AG04450 (cell line): ENCODE results near the gene TMEM273. TPM values are rescaled to one million over a fixed set of nuclear protein-coding genes. Genes with fewer than 3 reads are reported as not detected.

Source experiments
- CTCF ChIA-PET: fragments of 300-600, 350-600 bp; formaldehyde crosslinking; extraction: SDS; loops from one replicate; lab custom pipeline; 2022; ENCODE audit warnings: antibody characterized with exemption, inconsistent platforms; lab: Charles Lee
- POLR2A ChIA-PET: fragments of 350-600 bp; formaldehyde crosslinking; extraction: SDS; loops from one replicate; lab custom pipeline; 2021; ENCODE audit warnings: antibody characterized with exemption, inconsistent platforms; lab: Yijun Ruan, JAX
- DNase-seq: peaks from one replicate; pipeline ENCODE4 v3.0.0-alpha.2; 2011; ENCODE audit warnings: low read depth, low spot score
- H3K27ac ChIP-seq: one replicate; pipeline ENCODE4 v1.5.1; 2012; ENCODE audit warnings: low read depth, low read length, control low read depth
- H3K27me3 ChIP-seq: one replicate; pipeline ENCODE4 v1.6.0; 2012; ENCODE audit warnings: low read length; ENCODE audit not compliant: control insufficient read depth, insufficient read depth
- H3K4me3 ChIP-seq: 2 replicates; pipeline ENCODE4 v1.5.1; 2011; ENCODE audit warnings: mild to moderate bottlenecking, low read depth, low read length, control low read depth
- H3K9me3 ChIP-seq: 2 replicates; pipeline ENCODE4 v1.5.1; 2012; ENCODE audit warnings: low read length; ENCODE audit not compliant: control insufficient read depth, insufficient read depth
- polyA plus RNA-seq: library from polyadenylated mRNA; depleted of rRNA; stranded (reverse); fragments of >200 nt; gene quantifications from 2 replicates; pipeline ENCODE4 v1.2.3, GENCODE V29; 2011
- TF ChIP-seq, protein P1 (sequence below): IDR thresholded peaks from 2 replicates; pipeline ENCODE4 v1.5.1; 2011; ENCODE audit warnings: low read depth, low read length, control low read depth, inconsistent platforms

The TMEM273 gene
- polyA plus RNA-seq, 1 experiment, result not detected

DNA sequence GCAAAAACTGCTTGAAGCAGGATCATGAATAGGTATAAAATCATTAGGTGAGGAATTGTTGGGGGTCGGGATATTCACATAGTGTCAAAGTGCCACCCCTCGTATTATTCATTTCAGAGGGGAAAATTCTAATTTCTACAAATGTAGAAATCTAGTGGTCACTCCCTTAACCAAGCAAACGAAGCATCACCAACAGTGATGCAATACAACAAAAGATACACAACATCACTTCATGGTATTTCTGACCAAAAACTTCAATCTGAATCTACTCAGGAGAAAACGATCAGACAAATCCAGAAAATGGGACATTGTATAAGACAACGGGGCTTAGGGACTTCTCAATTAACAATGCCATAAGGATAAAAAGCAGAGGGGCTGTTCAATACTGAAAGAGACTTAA, 28.1 kb downstream of the TMEM273 start:
- no peak overlapping the region for H3K4me3 ChIP-seq
- TF ChIP-seq, protein P1, sequence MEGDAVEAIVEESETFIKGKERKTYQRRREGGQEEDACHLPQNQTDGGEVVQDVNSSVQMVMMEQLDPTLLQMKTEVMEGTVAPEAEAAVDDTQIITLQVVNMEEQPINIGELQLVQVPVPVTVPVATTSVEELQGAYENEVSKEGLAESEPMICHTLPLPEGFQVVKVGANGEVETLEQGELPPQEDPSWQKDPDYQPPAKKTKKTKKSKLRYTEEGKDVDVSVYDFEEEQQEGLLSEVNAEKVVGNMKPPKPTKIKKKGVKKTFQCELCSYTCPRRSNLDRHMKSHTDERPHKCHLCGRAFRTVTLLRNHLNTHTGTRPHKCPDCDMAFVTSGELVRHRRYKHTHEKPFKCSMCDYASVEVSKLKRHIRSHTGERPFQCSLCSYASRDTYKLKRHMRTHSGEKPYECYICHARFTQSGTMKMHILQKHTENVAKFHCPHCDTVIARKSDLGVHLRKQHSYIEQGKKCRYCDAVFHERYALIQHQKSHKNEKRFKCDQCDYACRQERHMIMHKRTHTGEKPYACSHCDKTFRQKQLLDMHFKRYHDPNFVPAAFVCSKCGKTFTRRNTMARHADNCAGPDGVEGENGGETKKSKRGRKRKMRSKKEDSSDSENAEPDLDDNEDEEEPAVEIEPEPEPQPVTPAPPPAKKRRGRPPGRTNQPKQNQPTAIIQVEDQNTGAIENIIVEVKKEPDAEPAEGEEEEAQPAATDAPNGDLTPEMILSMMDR, result no peak
- H3K27me3 ChIP-seq, result no peaks in the 10 kb centered on the region
- ChIA-PET CTCF (interaction anchor here (5.8 kb wide), 1 partner anchor 502 kb away, joined by 34 read pairs; no protein-coding TSS in a partner anchor), POLR2A (no interaction called here)
- DNase-seq, result no peak
- no peaks in the 10 kb centered on the region; the same call in 1 of the 2 replicates for H3K9me3 ChIP-seq
- no peak overlapping the region for H3K27ac ChIP-seq

- ChIA-PET POLR2A (no interaction called here), CTCF (interaction anchor here (5.8 kb wide), 1 partner anchor 501 kb away, joined by 34 read pairs; no protein-coding TSS in a partner anchor)
- Histone ChIP-seq H3K4me3 (no peak overlapping the region), H3K9me3 (no peaks in the 10 kb centered on the region; the same call in 1 of the 2 replicates), H3K27me3 (no peaks in the 10 kb centered on the region), H3K27ac (no peak overlapping the region)
- TF ChIP-seq, protein P1, result no peak
- no peak for DNase-seq
These were observed 29.3 kb downstream of the TMEM273 start for GRCh38 chr10:49158915-49159314.

- DNase-seq, result no peak
- ChIA-PET POLR2A (no interaction called here), CTCF (no interaction called here)
- Histone ChIP-seq H3K4me3 (no peak overlapping the region), H3K27me3 (no peaks in the 10 kb centered on the region), H3K9me3 (no peaks in the 10 kb centered on the region; the same call in 1 of the 2 replicates), H3K27ac (no peak overlapping the region)
- TF ChIP-seq, protein P1, result no peak
These were observed 29.8 kb downstream of the TMEM273 start for GRCh38 chr10:49158404-49158803.

GRCh38 chr10:49157229-49157628, 31.0 kb downstream of the TMEM273 start:
- Histone ChIP-seq H3K27ac (no peak overlapping the region), H3K9me3 (no peaks in the 10 kb centered on the region), H3K4me3 (no peak overlapping the region), H3K27me3 (no peaks in the 10 kb centered on the region)
- TF ChIP-seq, protein P1, result no peak
- POLR2A ChIA-PET, result no interaction called here
- CTCF ChIA-PET, result no interaction called here
- DNase-seq, result no peak

GRCh38 chr10:49154641-49155040, 33.5 kb downstream of the TMEM273 start:
- POLR2A ChIA-PET, result no interaction called here
- H3K4me3 ChIP-seq, result no peak overlapping the region

More at GRCh38 chr10:49154641-49155040, 33.5 kb downstream of the TMEM273 start:
- Histone ChIP-seq H3K27ac (no peak overlapping the region), H3K9me3 (no peaks in the 10 kb centered on the region), H3K27me3 (no peaks in the 10 kb centered on the region)
- CTCF ChIA-PET, result interaction anchor here (0.6 to 1.9 kb wide), 2 partner anchors 10 to 499 kb away, joined by 3 to 4 read pairs; no protein-coding TSS in a partner anchor
- TF ChIP-seq, protein P1, result no peak
- DNase-seq, result no peak
